ENCODE measurements around the gene MAPK12.

DNA sequence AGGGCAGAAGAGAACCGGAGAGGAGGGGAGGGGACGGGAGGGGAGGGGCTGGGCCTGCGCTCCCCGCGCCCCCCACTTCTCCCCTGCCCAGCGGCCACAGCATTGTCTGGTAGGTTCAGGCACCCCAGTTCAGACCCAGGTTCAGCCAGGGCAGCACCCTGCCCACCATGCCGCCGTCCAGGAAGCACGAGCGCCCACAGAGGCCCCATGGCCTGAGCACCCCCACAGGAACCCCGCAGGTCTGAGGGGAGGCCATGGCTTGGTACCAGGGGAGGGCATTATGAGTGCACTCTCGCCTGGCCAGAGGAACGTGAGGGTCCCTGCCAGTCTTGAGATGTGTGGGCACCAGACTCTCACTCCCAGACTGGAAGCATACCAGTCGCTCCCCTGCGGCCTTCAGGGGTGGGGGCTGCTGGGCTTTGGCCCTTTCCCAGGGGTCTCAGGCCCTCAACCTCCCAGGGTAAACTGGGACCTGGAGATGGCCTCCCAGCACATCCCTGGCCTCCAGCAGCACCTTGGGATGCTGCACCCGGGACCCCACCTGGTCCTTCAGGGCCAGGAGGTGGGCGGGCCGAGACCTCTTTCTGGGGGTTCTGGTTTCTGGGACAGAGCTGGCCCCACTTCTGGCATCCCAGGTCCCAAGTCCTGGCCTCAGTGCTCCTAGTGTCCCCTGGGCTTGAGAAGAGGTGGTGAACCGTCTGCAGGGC, 46.6 kb upstream of the MAPK12 start:
- TF ChIP-seq CTCF (IDR thresholded peaks at IDR 0.05) (no peak), POLR2A (IDR thresholded peaks at IDR 0.05) (no peak)
